ENCODE data around the gene SIGLEC1.
A peak's percentile ranks its signal among the peaks of the same experiment; 100 is the strongest.

The SIGLEC1 gene

DNA sequence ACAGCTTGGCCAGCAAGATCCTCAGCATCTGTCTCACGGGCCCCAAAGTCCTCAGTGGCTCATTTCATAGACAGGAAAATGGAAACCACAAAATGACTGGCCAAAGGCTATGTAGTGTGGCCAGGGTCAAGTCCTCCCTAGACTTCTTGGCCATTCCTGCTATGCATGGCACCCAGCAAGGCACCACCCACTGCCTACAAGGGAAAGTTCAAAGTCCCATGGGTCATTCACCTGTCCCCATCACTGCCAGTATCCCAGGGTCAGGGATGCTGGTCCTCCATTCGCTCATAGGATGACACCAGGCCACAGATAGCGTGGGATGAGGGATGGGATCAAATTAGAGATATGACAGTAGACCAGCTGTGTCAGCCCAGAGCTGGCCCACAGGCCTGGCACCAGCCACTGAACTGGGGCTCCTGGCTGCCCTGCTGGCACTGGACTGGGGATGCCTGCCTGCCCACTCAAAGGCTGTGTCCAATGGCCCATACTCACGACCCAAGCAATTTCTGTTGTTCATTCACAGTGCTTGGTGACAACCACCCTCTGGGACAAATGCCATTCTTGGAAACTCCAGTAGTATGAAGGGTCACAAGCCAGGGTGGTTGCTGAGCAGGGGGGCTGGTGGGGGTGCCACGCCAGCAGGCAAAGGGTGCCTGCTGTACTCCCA is 43.5 kb upstream of the SIGLEC1 start:
- no peak overlapping the region for H3K4me3 ChIP-seq (ENCODE audit: low read depth, low read length)
- DNase-seq (ENCODE audit: low read depth, low spot score) = no peak
- in situ Hi-C loops (cut with HindIII; ENCODE audit: low sequenced_read_pairs) = no loop called here
- TF ChIP-seq, protein P1, sequence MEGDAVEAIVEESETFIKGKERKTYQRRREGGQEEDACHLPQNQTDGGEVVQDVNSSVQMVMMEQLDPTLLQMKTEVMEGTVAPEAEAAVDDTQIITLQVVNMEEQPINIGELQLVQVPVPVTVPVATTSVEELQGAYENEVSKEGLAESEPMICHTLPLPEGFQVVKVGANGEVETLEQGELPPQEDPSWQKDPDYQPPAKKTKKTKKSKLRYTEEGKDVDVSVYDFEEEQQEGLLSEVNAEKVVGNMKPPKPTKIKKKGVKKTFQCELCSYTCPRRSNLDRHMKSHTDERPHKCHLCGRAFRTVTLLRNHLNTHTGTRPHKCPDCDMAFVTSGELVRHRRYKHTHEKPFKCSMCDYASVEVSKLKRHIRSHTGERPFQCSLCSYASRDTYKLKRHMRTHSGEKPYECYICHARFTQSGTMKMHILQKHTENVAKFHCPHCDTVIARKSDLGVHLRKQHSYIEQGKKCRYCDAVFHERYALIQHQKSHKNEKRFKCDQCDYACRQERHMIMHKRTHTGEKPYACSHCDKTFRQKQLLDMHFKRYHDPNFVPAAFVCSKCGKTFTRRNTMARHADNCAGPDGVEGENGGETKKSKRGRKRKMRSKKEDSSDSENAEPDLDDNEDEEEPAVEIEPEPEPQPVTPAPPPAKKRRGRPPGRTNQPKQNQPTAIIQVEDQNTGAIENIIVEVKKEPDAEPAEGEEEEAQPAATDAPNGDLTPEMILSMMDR (IDR thresholded peaks at IDR 0.05; ENCODE audit: low read depth, low read length) = no peak

DNA sequence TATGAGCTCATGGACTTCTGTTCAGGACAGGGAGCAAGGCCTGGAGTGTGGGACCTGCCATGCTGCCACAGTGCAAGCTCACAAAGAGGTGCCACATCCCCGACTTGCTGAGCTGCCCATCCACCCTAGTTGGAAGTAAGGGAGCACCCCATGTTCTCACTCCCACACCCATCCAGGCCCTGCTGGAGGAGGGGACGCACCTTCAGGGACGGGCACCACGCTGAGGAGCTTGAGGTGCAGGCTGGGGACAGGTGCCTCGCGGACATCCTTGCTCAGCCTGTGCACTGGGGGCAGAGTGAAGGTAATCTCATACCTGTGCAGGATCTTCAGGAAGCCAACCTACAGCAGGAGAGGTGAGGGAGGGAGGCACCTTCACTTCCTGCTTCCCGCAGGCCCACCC is 42.9 kb upstream of the SIGLEC1 start:
- DNase-seq (ENCODE audit: low read depth, low spot score) = no peak
- H3K4me3 ChIP-seq (ENCODE audit: low read depth, low read length) = no peak overlapping the region
- in situ Hi-C loops (cut with HindIII; ENCODE audit: low sequenced_read_pairs) = no loop called here
- TF ChIP-seq, protein P1 (IDR thresholded peaks at IDR 0.05; ENCODE audit: low read depth, low read length) = no peak

GRCh38 chr20:3754276-3754630 is 41.9 kb upstream of the SIGLEC1 start:
- no peak for DNase-seq (ENCODE audit: low read depth, low spot score)
- TF ChIP-seq, protein P1 (IDR thresholded peaks at IDR 0.05; ENCODE audit: low read depth, low read length) = no peak
- in situ Hi-C loops (cut with HindIII; ENCODE audit: low sequenced_read_pairs) = no loop called here
- H3K4me3 ChIP-seq (ENCODE audit: low read depth, low read length) = no peak overlapping the region

GRCh38 chr20:3753501-3754275 is 41.3 kb upstream of the SIGLEC1 start:
- in situ Hi-C loops (cut with HindIII; ENCODE audit: low sequenced_read_pairs) = no loop called here
- no peak overlapping the region for H3K4me3 ChIP-seq (ENCODE audit: low read depth, low read length)

GRCh38 chr20:3753098-3753497 is 40.7 kb upstream of the SIGLEC1 start:
- in situ Hi-C loops (cut with HindIII; ENCODE audit: low sequenced_read_pairs) = no loop called here
- TF ChIP-seq, protein P1 (IDR thresholded peaks at IDR 0.05; ENCODE audit: low read depth, low read length) = peak; percentile 90
- DNase-seq (ENCODE audit: low read depth, low spot score) = peak; percentile 65
- H3K4me3 ChIP-seq (ENCODE audit: low read depth, low read length) = no peak overlapping the region

More at GRCh38 chr20:3753501-3754275, 41.3 kb upstream of the SIGLEC1 start:
- no peak for DNase-seq (ENCODE audit: low read depth, low spot score)
- TF ChIP-seq, protein P1 (IDR thresholded peaks at IDR 0.05; ENCODE audit: low read depth, low read length) = no peak

GRCh38 chr20:3752386-3752759 is 40.0 kb upstream of the SIGLEC1 start:
- no peak for DNase-seq (ENCODE audit: low read depth, low spot score)
- TF ChIP-seq, protein P1 (IDR thresholded peaks at IDR 0.05; ENCODE audit: low read depth, low read length) = no peak
- in situ Hi-C loops (cut with HindIII; ENCODE audit: low sequenced_read_pairs) = no loop called here
- no peak overlapping the region for H3K4me3 ChIP-seq (ENCODE audit: low read depth, low read length)

All from astrocyte of the spinal cord (primary cell).